Kidney epithelial cell (primary cell): ENCODE data around the gene GABRB1. TPM values are rescaled to one million over a fixed set of nuclear protein-coding genes. Genes with fewer than 3 reads are reported as not detected.

Source experiments
- DNase-seq: peaks from one replicate; pipeline ENCODE4 v3.0.0-alpha.2; 2010; ENCODE audit warnings: low read depth
- H3K27me3 ChIP-seq: 2 replicates; pipeline ENCODE4 v1.6.0; 2011; ENCODE audit warnings: low read length; ENCODE audit not compliant: control insufficient read depth, insufficient read depth
- H3K36me3 ChIP-seq: 2 replicates; pipeline ENCODE4 v1.5.1; 2011; ENCODE audit warnings: low read length; ENCODE audit not compliant: control insufficient read depth, insufficient read depth
- H3K4me3 ChIP-seq: 2 replicates; pipeline ENCODE4 v1.5.1; 2011; ENCODE audit warnings: low read depth, mild to moderate bottlenecking, control low read depth, low read length
- CTCF ChIP-seq: IDR thresholded peaks from 2 replicates; pipeline ENCODE4 v1.5.1; 2011; ENCODE audit warnings: mild to moderate bottlenecking, moderate library complexity, low read length, control low read depth, inconsistent platforms; ENCODE audit not compliant: insufficient read depth, poor library complexity, severe bottlenecking
- total RNA-seq: library from RNA; depleted of rRNA; stranded (reverse); fragments of >200 nt; gene quantifications from 2 replicates; pipeline ENCODE4 v1.2.3, GENCODE V29; 2015

GABRB1 gene
- total RNA-seq, 1 donor from 2014 or later, result not detected

DNA sequence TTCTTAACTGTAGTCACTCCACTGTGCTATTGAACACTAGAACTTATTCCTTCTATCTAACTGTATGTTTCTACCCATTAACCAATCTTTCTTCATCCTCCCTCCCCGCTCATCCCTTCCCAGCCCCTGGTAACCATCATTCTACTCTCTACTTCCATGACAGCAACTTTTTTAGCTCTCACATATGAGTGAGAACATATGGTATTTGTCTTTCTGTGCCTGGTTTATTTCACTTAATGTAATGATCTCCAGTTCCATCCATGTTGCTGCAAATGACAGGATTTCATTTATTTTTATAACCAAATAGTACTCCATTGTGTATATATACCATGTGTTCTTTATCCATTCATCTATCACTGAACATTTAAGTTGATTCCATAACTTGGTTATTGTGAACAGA, 186.5 kb downstream of the GABRB1 start:
- TF ChIP-seq CTCF, result no peak
- H3K4me3 ChIP-seq, result no peak overlapping the region
- no peaks in the 10 kb centered on the region for H3K27me3 ChIP-seq
- DNase-seq, result no peak
- H3K36me3 ChIP-seq, result no peaks in the 10 kb centered on the region

DNA sequence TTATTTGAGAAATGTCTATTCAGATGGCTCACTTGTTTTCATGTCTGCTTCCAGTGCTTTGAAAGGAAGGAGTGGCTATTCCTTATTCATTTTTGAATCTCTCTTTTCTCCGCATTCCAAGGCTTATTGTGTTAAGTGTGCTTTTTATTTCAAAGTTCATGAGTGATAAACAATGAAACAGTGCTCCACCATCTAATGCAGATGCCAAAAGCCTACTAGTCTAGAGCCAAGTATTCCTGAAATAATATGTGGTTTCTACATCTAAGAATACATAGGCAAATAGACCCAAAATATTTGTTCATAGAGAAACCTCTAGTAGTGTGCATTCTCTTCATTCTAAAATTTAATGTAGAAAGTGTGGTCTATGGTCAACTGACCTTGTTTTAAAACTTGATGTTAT, 187.3 kb downstream of the GABRB1 start:
- Histone ChIP-seq H3K27me3 (no peaks in the 10 kb centered on the region), H3K4me3 (no peak overlapping the region), H3K36me3 (no peaks in the 10 kb centered on the region)
- TF ChIP-seq CTCF, result no peak
- no peak for DNase-seq

GRCh38 chr4:47219586-47219985, 188.2 kb downstream of the GABRB1 start:
- H3K36me3 ChIP-seq, result no peaks in the 10 kb centered on the region
- no peak for DNase-seq
- TF ChIP-seq CTCF, result no peak
- no peaks in the 10 kb centered on the region for H3K27me3 ChIP-seq
- H3K4me3 ChIP-seq, result no peak overlapping the region

DNA sequence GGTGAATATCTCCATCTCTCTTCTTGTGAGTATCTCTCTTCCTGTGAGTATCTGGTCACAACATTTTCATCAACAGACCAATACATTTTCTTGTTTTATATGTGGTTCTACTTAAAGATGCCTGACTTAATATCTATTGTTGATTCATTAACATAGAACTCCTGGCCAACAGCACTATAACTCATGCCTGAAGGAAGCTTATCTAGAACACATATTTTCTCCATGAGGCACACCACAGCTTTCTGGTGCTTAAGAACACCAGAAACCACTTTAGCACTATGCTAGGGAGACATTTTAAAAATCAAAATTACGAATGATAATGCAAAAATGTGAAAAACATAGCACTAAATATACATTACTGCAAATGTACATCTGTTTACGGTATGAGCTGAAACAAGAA, 190.4 kb downstream of the GABRB1 start:
- TF ChIP-seq CTCF, result no peak
- no peak overlapping the region for H3K4me3 ChIP-seq
- no peaks in the 10 kb centered on the region for H3K36me3 ChIP-seq
- no peak for DNase-seq
- no peaks in the 10 kb centered on the region for H3K27me3 ChIP-seq

DNA sequence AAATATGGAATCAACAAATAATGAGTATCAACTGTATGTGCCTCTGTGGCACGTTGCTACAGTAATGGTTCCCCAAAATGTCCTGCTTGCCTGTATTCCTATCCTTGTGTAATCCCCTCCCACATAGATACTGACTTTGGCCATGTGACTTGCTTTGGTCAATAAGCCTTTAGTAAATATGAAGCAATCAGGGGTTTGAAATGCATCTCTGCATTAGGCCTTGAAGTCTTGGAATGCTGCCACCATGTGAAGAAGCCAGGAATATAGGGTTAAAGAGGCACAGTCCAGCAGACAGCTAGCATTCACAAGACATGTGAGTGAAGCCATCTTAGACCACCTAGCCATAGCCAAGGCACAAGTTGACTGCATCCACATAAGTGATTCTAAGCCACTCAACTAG, 190.9 kb downstream of the GABRB1 start:
- DNase-seq, result no peak
- no peak for TF ChIP-seq CTCF
- H3K36me3 ChIP-seq, result no peaks in the 10 kb centered on the region

DNA sequence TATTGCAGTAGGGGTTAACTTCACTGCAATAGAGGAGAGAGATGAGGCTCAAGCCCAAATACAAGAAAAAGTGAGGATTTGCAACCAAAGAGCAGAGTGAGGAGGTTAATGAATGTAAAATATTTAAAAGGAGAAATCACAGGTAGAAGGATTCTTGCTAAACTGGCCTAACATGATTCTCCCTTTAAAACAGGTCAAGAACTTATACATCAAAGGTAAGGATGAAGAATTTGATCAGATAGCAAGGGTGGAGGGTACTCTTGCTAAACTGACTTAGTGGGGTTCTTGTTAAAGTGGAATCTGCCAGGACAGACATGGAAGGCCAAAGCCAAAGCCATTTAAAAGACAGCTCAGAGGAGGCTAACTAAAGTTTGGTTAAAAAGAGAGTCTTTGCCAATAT, 193.0 kb downstream of the GABRB1 start:
- Histone ChIP-seq H3K36me3 (no peaks in the 10 kb centered on the region), H3K4me3 (no peak overlapping the region), H3K27me3 (no peaks in the 10 kb centered on the region)
- TF ChIP-seq CTCF, result no peak
- no peak for DNase-seq

More for the DNA sequence above, 190.9 kb downstream of the GABRB1 start:
- Histone ChIP-seq H3K4me3 (no peak overlapping the region), H3K27me3 (no peaks in the 10 kb centered on the region)
